Activated CD4-positive, alpha-beta T cell treated with anti-CD3 and anti-CD28 coated beads, Interleukin-2, Interleukin-4, amounts not matched to agents 100 ng/mL and 50 ng/mL, durations not matched to agents 16 hours and 8 hours (primary cell): ENCODE measurements around the gene KRTAP2-3.

Experiments
- DNase-seq: peaks from one replicate; pipeline ENCODE4 v3.0.0-alpha.2; 2020; ENCODE audit warnings: low spot score

KRTAP2-3 gene

GRCh38 chr17:41029633-41030245 lies 30.2 kb downstream of the KRTAP2-3 start, which contains the start of gene KRTAP1-4:
TSS of gene KRTAP1-4 (minus strand) at chr17:41030195. CDS start at chr17:41030078, 117 bp downstream.
- DNase-seq: no peak

GRCh38 chr17:41026715-41027471 lies 33.0 kb downstream of the KRTAP2-3 start, which contains the start of gene KRTAP1-5:
TSS of gene KRTAP1-5 (minus strand) at chr17:41027208. CDS start at chr17:41027155, 53 bp downstream.
- no peak for DNase-seq

GRCh38 chr17:41024697-41025096 lies 35.2 kb downstream of the KRTAP2-3 start:
- DNase-seq: no peak

- no peak for DNase-seq
These were observed 39.6 kb downstream of the KRTAP2-3 start for GRCh38 chr17:41020336-41020735.

GRCh38 chr17:41019415-41019814 lies 40.5 kb downstream of the KRTAP2-3 start:
- no peak for DNase-seq

GRCh38 chr17:41018541-41018940 lies 41.4 kb downstream of the KRTAP2-3 start:
- no peak for DNase-seq

- DNase-seq: no peak
These were observed 43.2 kb downstream of the KRTAP2-3 start for GRCh38 chr17:41016578-41017215.

GRCh38 chr17:41015454-41015853 lies 44.5 kb downstream of the KRTAP2-3 start:
- no peak for DNase-seq

GRCh38 chr17:41013606-41014005 lies 46.3 kb downstream of the KRTAP2-3 start:
- no peak for DNase-seq

- DNase-seq: no peak
These were observed 46.7 kb downstream of the KRTAP2-3 start for GRCh38 chr17:41013181-41013580.

- no peak for DNase-seq
These were observed 47.4 kb downstream of the KRTAP2-3 start for GRCh38 chr17:41012326-41013120.

- DNase-seq: no peak
These were observed 49.5 kb downstream of the KRTAP2-3 start for GRCh38 chr17:41010441-41010840.

GRCh38 chr17:41009936-41010335 lies 50.0 kb downstream of the KRTAP2-3 start:
- DNase-seq: no peak

- no peak for DNase-seq
These were observed 50.6 kb downstream of the KRTAP2-3 start for GRCh38 chr17:41009301-41009760.
